ENCODE results near the gene WDR20.

Gene WDR20

GRCh38 chr14:102196902-102197230, 57.2 kb downstream of the WDR20 start:
- in situ Hi-C loops (cut with HindIII; ENCODE audit: low pct_unique_long_range_greater_than_20kb, low sequenced_read_pairs) = no loop called here
- TF ChIP-seq JUND (IDR thresholded peaks at IDR 0.05; ENCODE audit: low read depth) = no peak
- DNase-seq (ENCODE audit: low read depth in 1 of 2, low spot score in 1 of 2) = no peak

- in situ Hi-C loops (cut with HindIII; ENCODE audit: low pct_unique_long_range_greater_than_20kb, low sequenced_read_pairs) = no loop called here
- DNase-seq (ENCODE audit: low read depth in 1 of 2, low spot score in 1 of 2) = no peak
- no peak for TF ChIP-seq JUND (IDR thresholded peaks at IDR 0.05; ENCODE audit: low read depth)
Measured at GRCh38 chr14:102197317-102197853, 57.7 kb downstream of the WDR20 start.

- DNase-seq (ENCODE audit: low read depth in 1 of 2, low spot score in 1 of 2) = no peak
- no peak for TF ChIP-seq JUND (IDR thresholded peaks at IDR 0.05; ENCODE audit: low read depth)
- in situ Hi-C loops (cut with HindIII; ENCODE audit: low pct_unique_long_range_greater_than_20kb, low sequenced_read_pairs) = no loop called here
Measured at GRCh38 chr14:102200690-102201352, 61.1 kb downstream of the WDR20 start.

- in situ Hi-C loops (cut with HindIII; ENCODE audit: low pct_unique_long_range_greater_than_20kb, low sequenced_read_pairs) = no loop called here
- DNase-seq (ENCODE audit: low read depth in 1 of 2, low spot score in 1 of 2) = no peak
- no peak for TF ChIP-seq JUND (IDR thresholded peaks at IDR 0.05; ENCODE audit: low read depth)
Measured at GRCh38 chr14:102201353-102201738, 61.6 kb downstream of the WDR20 start.

GRCh38 chr14:102201776-102202175, 62.1 kb downstream of the WDR20 start:
- in situ Hi-C loops (cut with HindIII; ENCODE audit: low pct_unique_long_range_greater_than_20kb, low sequenced_read_pairs) = no loop called here
- no peak for TF ChIP-seq JUND (IDR thresholded peaks at IDR 0.05; ENCODE audit: low read depth)
- no peak for DNase-seq (ENCODE audit: low read depth in 1 of 2, low spot score in 1 of 2)

GRCh38 chr14:102202944-102203343, 63.2 kb downstream of the WDR20 start:
- in situ Hi-C loops (cut with HindIII; ENCODE audit: low pct_unique_long_range_greater_than_20kb, low sequenced_read_pairs) = no loop called here
- DNase-seq (ENCODE audit: low read depth in 1 of 2, low spot score in 1 of 2) = no peak
- TF ChIP-seq JUND (IDR thresholded peaks at IDR 0.05; ENCODE audit: low read depth) = no peak

GRCh38 chr14:102203382-102203781, 63.7 kb downstream of the WDR20 start:
- in situ Hi-C loops (cut with HindIII; ENCODE audit: low pct_unique_long_range_greater_than_20kb, low sequenced_read_pairs) = no loop called here
- DNase-seq (ENCODE audit: low read depth in 1 of 2, low spot score in 1 of 2) = no peak
- no peak for TF ChIP-seq JUND (IDR thresholded peaks at IDR 0.05; ENCODE audit: low read depth)

GRCh38 chr14:102205560-102205959, 65.9 kb downstream of the WDR20 start:
- in situ Hi-C loops (cut with HindIII; ENCODE audit: low pct_unique_long_range_greater_than_20kb, low sequenced_read_pairs) = no loop called here
- TF ChIP-seq JUND (IDR thresholded peaks at IDR 0.05; ENCODE audit: low read depth) = no peak
- no peak for DNase-seq (ENCODE audit: low read depth in 1 of 2, low spot score in 1 of 2)

GRCh38 chr14:102206918-102207317, 67.2 kb downstream of the WDR20 start:
- in situ Hi-C loops (cut with HindIII; ENCODE audit: low pct_unique_long_range_greater_than_20kb, low sequenced_read_pairs) = no loop called here
- no peak for DNase-seq (ENCODE audit: low read depth in 1 of 2, low spot score in 1 of 2)
- TF ChIP-seq JUND (IDR thresholded peaks at IDR 0.05; ENCODE audit: low read depth) = no peak

- DNase-seq (ENCODE audit: low read depth in 1 of 2, low spot score in 1 of 2) = no peak
- in situ Hi-C loops (cut with HindIII; ENCODE audit: low pct_unique_long_range_greater_than_20kb, low sequenced_read_pairs) = no loop called here
- no peak for TF ChIP-seq JUND (IDR thresholded peaks at IDR 0.05; ENCODE audit: low read depth)
Measured at GRCh38 chr14:102207831-102208365, 68.2 kb downstream of the WDR20 start.

GRCh38 chr14:102208741-102209140, 69.0 kb downstream of the WDR20 start:
- no peak for TF ChIP-seq JUND (IDR thresholded peaks at IDR 0.05; ENCODE audit: low read depth)
- DNase-seq (ENCODE audit: low read depth in 1 of 2, low spot score in 1 of 2) = no peak
- in situ Hi-C loops (cut with HindIII; ENCODE audit: low pct_unique_long_range_greater_than_20kb, low sequenced_read_pairs) = no loop called here

GRCh38 chr14:102209224-102209966, 69.7 kb downstream of the WDR20 start:
- peak in 1 of 2 experiments; percentile 73 for DNase-seq (ENCODE audit: low read depth in 1 of 2, low spot score in 1 of 2)
- in situ Hi-C loops (cut with HindIII; ENCODE audit: low pct_unique_long_range_greater_than_20kb, low sequenced_read_pairs) = no loop called here
- no peak for TF ChIP-seq JUND (IDR thresholded peaks at IDR 0.05; ENCODE audit: low read depth)

GRCh38 chr14:102210421-102211042, 70.8 kb downstream of the WDR20 start:
- no peak for DNase-seq (ENCODE audit: low read depth in 1 of 2, low spot score in 1 of 2)
- TF ChIP-seq JUND (IDR thresholded peaks at IDR 0.05; ENCODE audit: low read depth) = no peak
- in situ Hi-C loops (cut with HindIII; ENCODE audit: low pct_unique_long_range_greater_than_20kb, low sequenced_read_pairs) = no loop called here
